Measurements from ENCODE around the gene THOP1.

- TF ChIP-seq CTCF (IDR thresholded peaks at IDR 0.05 in 8 of 11, conservative IDR thresholded peaks at IDR 0.05 in 3 of 11) (no peak), POLR2A (IDR thresholded peaks at IDR 0.05) (no peak)
Observed at GRCh38 chr19:2798733-2799132, 13.4 kb downstream of the THOP1 start.
